HFFc6 (cell line): ENCODE data around the gene ZNRF1. TPM values are rescaled to one million over a fixed set of nuclear protein-coding genes. Genes with fewer than 3 reads are reported as not detected.

Experiments
- DNase-seq: peaks from one replicate; pipeline ENCODE4 v3.0.0-alpha.2; 2018
- H3K27ac Mint-ChIP-seq: 2 replicates; pipeline ENCODE4 v1.8.0; 2020; ENCODE audit warnings: mild to moderate bottlenecking, mixed read lengths
- H3K27me3 Mint-ChIP-seq: 2 replicates; pipeline ENCODE4 v1.8.0; 2021; ENCODE audit warnings: mild to moderate bottlenecking, moderate library complexity, mixed read lengths; ENCODE audit not compliant: insufficient read depth
- H3K36me3 Mint-ChIP-seq: 2 replicates; pipeline ENCODE4 v1.8.0; 2021; ENCODE audit warnings: low read depth, mixed read lengths
- H3K4me1 Mint-ChIP-seq: 2 replicates; pipeline ENCODE4 v1.8.0; 2020; ENCODE audit warnings: low read depth, mixed read lengths
- H3K4me3 Mint-ChIP-seq: 2 replicates; pipeline ENCODE4 v1.8.0; 2020; ENCODE audit warnings: mild to moderate bottlenecking, moderate library complexity, mixed read lengths
- H3K9me3 Mint-ChIP-seq: 2 replicates; pipeline ENCODE4 v1.8.0; 2020; ENCODE audit warnings: mild to moderate bottlenecking, mixed read lengths
- total RNA-seq, 6 experiments: library from RNA; stranded (reverse); fragmentation: NEBNext Ultra II Directional; extraction: Animal tissue kit (Norgen Biotek cat#: 25700); gene quantifications; 2 replicates in 1 of 6; 3 replicates in 5 of 6; pipeline ENCODE4 v1.2.3, GENCODE V29; 2021
- TF ChIP-seq, protein P1 (sequence below): fragments of 200-600 bp; sonication (generic); IDR thresholded peaks from 2 replicates; pipeline ENCODE4 v1.5.0; 2021; ENCODE audit warnings: antibody characterized with exemption, mild to moderate bottlenecking

Gene ZNRF1
- total RNA-seq, 6 experiments from 2014 or later: 21.7 to 31.3 (median 28.0) TPM

DNA sequence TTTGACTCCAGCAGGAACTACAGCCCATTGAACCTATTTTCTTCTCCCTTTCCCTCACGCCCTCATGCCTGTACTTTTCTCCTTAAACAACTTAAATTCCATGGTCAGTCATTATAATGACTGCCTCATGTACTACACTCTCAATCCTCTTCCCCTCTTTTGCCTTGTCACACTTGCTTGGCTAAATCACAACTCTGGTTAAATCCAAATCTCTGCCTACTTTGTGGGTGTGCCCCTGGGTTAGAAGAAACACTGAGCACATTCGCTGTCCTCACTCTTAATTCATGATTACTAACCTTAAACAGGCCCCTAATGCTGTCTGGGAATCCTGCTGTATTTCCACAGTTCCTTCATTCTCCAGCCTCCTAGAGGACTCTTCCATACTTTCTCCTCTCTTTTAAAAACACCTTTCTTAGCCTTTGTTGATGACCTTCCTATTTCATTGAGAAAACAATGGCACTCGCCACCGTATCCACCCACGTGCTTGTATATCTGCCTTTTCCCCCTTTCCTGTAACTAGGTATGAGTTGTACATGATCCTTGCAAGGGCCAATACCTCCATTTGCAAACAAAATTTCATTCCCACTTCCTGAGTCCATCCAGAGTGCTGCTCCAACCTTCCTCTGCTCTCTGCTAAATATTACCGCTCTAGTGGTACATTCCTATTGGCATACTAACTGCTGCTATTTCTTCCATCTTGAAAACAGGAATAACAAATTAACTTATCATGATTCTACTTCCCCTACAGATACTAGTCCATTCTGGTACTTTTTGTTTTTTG is 28.9 kb downstream of the ZNRF1 start:
- no peak for DNase-seq

DNA sequence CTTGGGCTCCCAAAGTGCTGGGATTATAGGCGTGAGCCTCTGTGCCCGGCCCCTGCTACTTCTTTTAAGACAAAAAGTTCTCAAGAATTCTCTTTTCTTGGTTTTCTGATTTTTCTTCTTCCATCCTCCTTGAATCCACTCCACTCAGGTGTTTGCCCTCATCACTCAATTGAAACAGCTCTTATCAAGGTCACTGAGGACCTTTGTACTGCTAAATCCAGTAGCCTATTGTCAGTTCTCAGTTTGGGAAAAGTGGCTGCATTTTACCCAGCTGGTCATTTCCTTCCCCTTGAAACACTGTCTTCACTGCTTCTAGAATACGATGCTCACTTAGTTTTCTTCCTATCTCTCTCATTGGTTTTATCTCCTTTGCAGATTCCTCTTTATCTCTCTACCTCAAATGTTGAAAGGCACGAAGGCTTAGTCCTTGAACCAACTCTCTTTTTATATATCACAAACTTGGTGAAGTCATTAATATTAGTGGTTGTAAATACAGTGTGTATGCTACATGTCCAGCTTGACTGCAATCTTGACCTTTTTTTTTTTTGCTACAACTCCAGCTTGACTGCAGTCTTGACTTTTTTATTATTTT is 29.8 kb downstream of the ZNRF1 start:
- Mint-ChIP-seq H3K27me3 (no peaks in the 10 kb centered on the region), H3K4me3 (no peak overlapping the region), H3K9me3 (no peaks in the 10 kb centered on the region), H3K4me1 (peaks cover 23% of the 10 kb centered on the region), H3K36me3 (no peaks in the 10 kb centered on the region), H3K27ac (no peak overlapping the region)
- TF ChIP-seq, protein P1, sequence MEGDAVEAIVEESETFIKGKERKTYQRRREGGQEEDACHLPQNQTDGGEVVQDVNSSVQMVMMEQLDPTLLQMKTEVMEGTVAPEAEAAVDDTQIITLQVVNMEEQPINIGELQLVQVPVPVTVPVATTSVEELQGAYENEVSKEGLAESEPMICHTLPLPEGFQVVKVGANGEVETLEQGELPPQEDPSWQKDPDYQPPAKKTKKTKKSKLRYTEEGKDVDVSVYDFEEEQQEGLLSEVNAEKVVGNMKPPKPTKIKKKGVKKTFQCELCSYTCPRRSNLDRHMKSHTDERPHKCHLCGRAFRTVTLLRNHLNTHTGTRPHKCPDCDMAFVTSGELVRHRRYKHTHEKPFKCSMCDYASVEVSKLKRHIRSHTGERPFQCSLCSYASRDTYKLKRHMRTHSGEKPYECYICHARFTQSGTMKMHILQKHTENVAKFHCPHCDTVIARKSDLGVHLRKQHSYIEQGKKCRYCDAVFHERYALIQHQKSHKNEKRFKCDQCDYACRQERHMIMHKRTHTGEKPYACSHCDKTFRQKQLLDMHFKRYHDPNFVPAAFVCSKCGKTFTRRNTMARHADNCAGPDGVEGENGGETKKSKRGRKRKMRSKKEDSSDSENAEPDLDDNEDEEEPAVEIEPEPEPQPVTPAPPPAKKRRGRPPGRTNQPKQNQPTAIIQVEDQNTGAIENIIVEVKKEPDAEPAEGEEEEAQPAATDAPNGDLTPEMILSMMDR: no peak
- DNase-seq: no peak

More for the DNA sequence above, 28.9 kb downstream of the ZNRF1 start:
- Mint-ChIP-seq H3K9me3 (peaks cover 3% of the 10 kb centered on the region), H3K27me3 (no peaks in the 10 kb centered on the region), H3K36me3 (peaks cover 6% of the 10 kb centered on the region), H3K27ac (no peak overlapping the region), H3K4me3 (no peak overlapping the region), H3K4me1 (peaks cover 30% of the 10 kb centered on the region)
- TF ChIP-seq, protein P1: no peak

DNA sequence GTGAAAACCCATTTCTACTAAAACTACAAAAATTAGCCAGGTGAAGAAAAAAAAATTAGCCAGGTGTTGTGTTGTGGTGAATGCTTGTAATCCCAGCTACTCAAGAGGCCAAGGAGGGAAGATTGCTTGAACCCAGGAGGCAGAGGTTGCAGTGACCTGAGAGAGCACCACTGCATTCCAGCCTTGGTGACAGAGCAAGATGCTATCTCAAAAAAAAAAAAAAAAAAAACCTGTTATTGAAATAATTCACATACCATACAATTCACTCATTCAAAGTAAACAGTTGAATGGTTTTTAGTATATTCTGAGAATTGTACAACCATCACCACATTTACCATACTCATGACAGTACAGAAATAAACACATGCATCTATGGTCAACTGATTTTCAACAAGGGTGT is 31.0 kb downstream of the ZNRF1 start:
- H3K36me3 Mint-ChIP-seq: peaks cover 4% of the 10 kb centered on the region; the same call in 1 of the 2 replicates
- DNase-seq: peak; percentile 65
- H3K4me3 Mint-ChIP-seq: peak overlapping the region; percentile 65
- H3K9me3 Mint-ChIP-seq: no peaks in the 10 kb centered on the region
- TF ChIP-seq, protein P1: no peak
- peaks cover 14% of the 10 kb centered on the region for H3K4me1 Mint-ChIP-seq
- no peaks in the 10 kb centered on the region for H3K27me3 Mint-ChIP-seq
- peak overlapping the region; percentile 85 for H3K27ac Mint-ChIP-seq

DNA sequence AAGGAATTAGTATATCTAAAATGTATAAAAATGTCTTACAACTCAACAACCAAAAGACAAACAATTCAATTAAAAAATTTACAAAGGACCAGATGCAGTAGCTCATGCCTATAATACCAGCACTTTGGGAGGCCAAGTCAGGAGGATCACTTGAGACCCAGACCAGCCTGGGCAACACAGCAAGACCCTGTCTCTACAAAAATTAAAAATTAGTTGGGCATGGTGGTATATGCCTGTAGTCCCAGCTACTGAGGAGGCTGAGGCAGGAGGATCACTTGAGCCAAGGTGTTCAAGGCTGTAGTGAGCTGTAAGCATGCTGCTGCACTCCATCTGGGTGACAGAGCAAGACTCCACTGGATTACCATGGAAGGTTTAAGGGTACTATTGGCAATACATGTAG is 33.8 kb downstream of the ZNRF1 start:
- Mint-ChIP-seq H3K27me3 (no peaks in the 10 kb centered on the region), H3K4me1 (peaks cover 14% of the 10 kb centered on the region), H3K36me3 (peaks cover 17% of the 10 kb centered on the region), H3K4me3 (no peak overlapping the region), H3K9me3 (peaks cover 8% of the 10 kb centered on the region), H3K27ac (no peak overlapping the region)
- TF ChIP-seq, protein P1: no peak
- DNase-seq: no peak

DNA sequence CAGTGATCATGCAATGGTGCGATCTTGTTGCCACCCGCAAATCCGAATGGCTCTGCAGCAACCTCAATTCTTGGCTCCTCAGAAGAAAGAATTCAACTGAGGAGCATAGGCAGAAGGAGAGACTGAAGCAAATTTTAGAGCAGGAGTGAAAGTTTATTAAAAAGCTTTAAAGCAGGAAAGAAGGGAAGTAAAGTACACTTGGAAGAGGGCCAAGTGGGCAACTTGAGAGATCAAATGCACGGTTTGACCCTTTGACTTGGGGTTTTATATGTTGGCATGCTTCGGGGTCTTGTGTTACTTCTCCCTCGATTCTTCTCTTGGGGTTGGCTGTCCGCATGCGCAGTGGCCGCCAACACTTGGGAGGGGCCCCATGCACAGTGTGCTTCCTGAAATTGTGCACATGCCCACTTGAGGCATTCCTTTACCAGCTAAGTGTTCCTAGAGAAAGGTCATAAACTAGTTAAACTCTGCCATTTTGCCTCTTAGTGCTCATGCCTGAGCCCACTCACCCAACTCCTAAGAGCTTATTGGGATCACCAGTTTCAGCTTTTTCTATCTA is 36.7 kb downstream of the ZNRF1 start:
- Mint-ChIP-seq H3K9me3 (peaks cover 20% of the 10 kb centered on the region), H3K36me3 (peaks cover 29% of the 10 kb centered on the region), H3K27ac (no peak overlapping the region), H3K4me1 (peaks cover 3% of the 10 kb centered on the region), H3K4me3 (no peak overlapping the region), H3K27me3 (no peaks in the 10 kb centered on the region)
- no peak for DNase-seq
- TF ChIP-seq, protein P1: no peak
